ENCODE measurements around the gene TRIM73. TPM values are rescaled to one million over a fixed set of nuclear protein-coding genes. Genes with fewer than 3 reads are reported as not detected.
A peak's percentile ranks its signal among the peaks of the same experiment; 100 is the strongest.
"Not testable (repeated sequence)": the region's sequence is repeated elsewhere in the genome, so short reads cannot be mapped to it uniquely, and the experiment has no call there.

The TRIM73 gene
- total RNA-seq = 1 to 10 TPM; 3.2 to 8.6 TPM

DNA sequence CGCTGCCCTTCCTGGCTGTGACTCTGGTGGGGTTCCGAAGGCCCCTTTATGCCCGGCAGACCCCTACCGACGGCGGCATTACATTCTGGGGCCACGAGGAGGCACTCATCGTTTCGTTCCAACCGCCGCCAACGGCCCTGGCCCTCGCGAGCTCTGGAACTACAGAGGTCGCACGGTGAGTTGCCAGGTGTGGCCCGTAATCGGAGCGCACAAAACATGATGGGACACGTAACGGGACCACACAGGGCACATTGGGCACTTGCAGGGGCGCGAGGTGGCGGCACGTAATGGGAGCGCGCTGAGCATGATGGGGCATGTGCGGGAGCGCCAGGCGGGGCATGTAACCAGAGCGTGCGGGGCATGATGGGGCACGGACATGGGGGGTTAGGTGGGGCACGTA lies at the start of gene TRIM73:
TSS of gene TRIM73 (plus strand) at position 301 of the 400 bp plus-strand sequence. CDS start 3,305 bp downstream, outside the sequence.
- not testable (repeated sequence) for H3K4me1 Mint-ChIP-seq; H3K36me3 Mint-ChIP-seq (ENCODE audit: low read depth); H3K27ac Mint-ChIP-seq; H3K27me3 Mint-ChIP-seq; H3K9me3 Mint-ChIP-seq; H3K4me3 Mint-ChIP-seq; ATAC-seq (replicated peaks)

DNA sequence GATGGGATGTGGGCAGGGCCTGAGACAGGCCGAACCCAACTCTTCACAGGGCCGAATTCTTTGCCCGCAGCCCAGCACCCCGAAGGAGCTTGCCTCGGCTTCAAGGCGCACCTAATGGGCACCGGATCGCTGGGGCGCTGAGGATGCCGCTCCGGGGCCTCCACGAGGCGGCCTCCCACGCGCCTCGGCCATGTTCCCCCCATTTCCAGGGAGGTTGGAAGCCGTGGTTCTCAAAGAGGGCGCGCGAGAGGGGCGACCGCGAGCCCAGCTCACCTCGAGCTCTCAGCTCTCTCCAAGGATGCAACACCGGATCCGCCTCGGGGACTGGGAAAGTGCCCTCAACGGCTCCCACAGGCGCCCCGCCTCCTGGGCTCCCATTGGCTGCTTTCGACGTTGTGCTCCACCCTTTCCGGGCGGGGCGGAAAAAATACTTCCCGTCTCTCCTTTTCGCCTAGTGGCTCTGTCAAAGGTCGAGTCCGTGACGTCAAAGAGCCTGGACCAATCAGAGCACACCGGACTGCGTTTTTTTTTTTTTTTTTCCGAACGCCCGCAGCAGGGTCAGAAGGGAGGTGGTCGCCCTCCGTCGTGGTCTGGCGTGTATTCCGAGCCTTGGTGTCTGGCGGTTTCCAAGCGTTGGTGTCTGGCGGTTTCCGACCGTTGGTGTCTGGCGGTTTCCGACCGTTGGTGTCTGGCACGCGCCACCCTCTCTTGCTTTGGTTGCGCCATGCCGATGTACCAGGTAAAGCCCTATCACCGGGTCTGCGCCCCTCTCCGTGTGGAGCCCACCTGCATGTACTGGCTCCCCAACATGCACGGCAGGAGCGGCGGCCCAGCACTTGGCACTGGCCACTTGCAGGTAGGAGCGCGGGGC lies 36.5 kb upstream of the TRIM73 start:
- H3K36me3 Mint-ChIP-seq (ENCODE audit: low read depth); H3K9me3 Mint-ChIP-seq; H3K4me3 Mint-ChIP-seq; H3K27me3 Mint-ChIP-seq; H3K27ac Mint-ChIP-seq; H3K4me1 Mint-ChIP-seq: not testable (repeated sequence)
- ATAC-seq (replicated peaks) = peak; percentile 81

DNA sequence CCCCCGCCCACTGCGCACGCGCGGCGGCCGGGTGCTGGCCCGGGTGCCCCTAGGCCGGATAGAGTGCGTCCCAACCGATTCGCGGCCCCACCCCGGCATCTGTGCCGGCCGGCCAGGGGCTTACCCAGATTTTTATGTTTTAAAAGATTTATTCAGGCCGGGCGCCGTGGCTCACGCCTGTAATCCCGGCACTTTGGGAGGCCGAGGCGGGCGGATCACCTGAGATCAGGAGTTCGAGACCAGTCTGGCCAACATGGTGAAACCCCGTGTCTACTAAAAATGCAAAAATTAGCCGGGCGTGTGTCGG lies 35.9 kb upstream of the TRIM73 start:
- ATAC-seq (replicated peaks); H3K36me3 Mint-ChIP-seq (ENCODE audit: low read depth): not testable (repeated sequence)

DNA sequence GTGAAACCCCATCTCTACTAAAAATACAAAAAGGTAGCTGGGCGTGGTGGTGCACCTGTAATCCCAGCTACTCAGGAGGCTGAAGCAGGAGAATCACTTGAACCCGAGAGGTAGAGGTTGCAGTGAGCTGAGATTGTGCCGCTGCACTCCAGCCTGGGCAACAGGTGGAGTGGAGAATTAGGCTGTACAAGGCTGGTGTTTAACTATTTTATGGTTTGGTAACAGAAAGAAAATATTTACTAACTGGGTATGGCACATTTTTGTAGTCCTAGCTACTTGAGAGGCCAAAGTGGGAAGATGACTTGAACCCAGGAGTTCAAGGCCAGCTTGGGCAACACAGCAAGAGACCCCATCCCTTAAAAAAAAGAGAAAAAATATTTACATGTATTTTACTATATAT lies 31.4 kb upstream of the TRIM73 start:
- H3K4me3 Mint-ChIP-seq; H3K27me3 Mint-ChIP-seq; ATAC-seq (replicated peaks); H3K36me3 Mint-ChIP-seq (ENCODE audit: low read depth); H3K9me3 Mint-ChIP-seq; H3K27ac Mint-ChIP-seq; H3K4me1 Mint-ChIP-seq: not testable (repeated sequence)

More for the DNA sequence above, 35.9 kb upstream of the TRIM73 start:
- not testable (repeated sequence) for H3K4me1 Mint-ChIP-seq, H3K9me3 Mint-ChIP-seq, H3K4me3 Mint-ChIP-seq, H3K27me3 Mint-ChIP-seq, H3K27ac Mint-ChIP-seq

DNA sequence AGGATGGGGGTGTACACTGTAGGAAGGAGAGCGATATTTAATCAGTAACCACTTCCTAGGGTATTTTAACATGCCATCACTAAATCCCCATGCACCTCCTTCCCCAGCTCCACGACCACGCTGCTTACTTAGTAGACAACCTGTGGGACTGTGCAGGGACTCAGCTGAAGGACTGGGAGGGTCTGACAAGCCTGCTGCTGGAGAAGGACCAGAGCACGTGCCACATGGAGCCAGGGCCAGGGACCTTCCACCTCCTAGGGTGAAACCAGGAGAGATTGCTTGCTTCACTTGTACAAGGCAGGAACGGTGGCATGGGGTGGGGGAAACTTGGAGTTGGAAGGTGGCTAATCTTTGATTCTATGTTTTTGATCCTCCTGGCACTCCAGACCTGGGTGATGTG lies 28.8 kb upstream of the TRIM73 start:
- not testable (repeated sequence) for ATAC-seq (replicated peaks); H3K27me3 Mint-ChIP-seq; H3K36me3 Mint-ChIP-seq (ENCODE audit: low read depth); H3K4me3 Mint-ChIP-seq; H3K9me3 Mint-ChIP-seq; H3K27ac Mint-ChIP-seq; H3K4me1 Mint-ChIP-seq

DNA sequence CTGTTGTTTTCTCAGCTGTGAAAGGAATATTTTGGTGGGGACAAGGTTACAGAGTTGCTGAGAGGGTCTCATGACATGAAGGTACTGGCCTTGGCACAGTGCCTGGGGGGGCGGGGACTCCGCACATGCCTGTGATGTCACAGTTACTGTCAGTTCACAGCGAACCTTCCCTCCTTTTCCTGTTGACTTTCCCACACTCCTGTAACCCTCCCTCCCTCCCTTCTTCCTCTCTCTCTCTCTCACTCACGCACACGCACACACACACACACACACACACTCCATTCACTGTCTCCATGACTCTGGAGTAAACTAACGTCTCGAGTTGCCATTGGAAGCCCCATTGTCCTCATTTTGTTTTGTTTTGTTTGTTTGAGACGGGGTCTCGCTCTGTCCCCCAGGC lies 28.1 kb upstream of the TRIM73 start:
- H3K4me1 Mint-ChIP-seq; ATAC-seq (replicated peaks); H3K27ac Mint-ChIP-seq; H3K4me3 Mint-ChIP-seq; H3K9me3 Mint-ChIP-seq; H3K27me3 Mint-ChIP-seq; H3K36me3 Mint-ChIP-seq (ENCODE audit: low read depth): not testable (repeated sequence)

DNA sequence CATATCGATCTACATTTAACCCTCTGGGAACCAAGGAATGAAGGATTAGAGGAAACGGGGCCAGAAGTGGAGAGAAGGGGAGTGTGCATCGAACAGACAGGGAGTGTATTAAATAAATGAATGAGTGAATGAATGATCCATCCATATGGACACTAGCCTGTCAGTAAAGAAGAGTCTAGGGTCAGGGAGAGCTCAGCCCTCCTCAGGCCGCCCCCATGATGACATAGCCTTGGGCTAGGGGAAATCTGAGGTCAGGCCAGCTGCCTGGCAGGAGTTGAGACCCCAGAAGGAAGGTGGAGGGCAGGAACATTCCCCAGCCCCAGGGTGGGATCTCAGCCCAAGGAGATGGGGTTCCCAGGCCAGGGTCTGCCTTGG lies 21.3 kb upstream of the TRIM73 start:
- H3K4me1 Mint-ChIP-seq; H3K27me3 Mint-ChIP-seq; ATAC-seq (replicated peaks); H3K4me3 Mint-ChIP-seq; H3K36me3 Mint-ChIP-seq (ENCODE audit: low read depth); H3K9me3 Mint-ChIP-seq; H3K27ac Mint-ChIP-seq: not testable (repeated sequence)

DNA sequence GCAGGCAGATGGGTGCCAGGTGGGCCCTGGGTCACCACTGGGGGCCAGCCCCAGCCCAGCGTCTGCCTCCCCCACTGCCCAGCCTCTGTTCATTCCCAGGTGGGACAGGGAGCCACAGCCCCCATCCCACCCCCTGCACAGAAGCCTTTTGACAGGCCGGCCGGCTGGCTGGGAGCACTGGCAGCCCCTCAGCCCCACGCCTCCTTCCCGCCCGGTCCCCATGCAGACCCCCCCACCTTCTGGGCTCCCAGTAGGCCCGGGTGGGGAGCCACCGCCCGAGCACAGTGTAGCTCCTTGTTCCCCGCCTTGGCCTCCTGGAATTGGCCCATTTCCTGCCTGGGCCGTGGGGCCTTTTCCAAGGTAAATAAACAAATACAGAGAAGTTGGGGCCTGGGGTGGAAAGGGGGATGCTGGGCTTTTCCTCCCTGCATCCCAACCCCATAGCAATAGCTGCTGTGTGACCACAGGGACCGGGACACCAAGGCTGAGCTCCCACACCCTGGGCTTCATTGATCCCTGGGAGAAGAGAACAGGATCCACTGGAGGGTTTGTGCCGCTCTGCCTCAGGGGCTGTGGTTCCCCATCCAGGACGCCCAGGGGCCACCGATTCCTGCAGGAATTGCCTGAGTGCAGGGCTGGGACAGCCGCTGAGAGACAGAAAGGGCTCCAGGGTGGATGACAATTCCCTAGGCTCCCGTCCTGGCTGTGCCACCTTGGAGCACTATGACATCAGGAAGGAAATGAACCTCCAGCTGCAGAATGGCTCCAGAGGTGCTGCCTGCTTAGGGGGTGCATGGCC lies 20.7 kb upstream of the TRIM73 start:
- not testable (repeated sequence) for H3K27ac Mint-ChIP-seq; H3K4me1 Mint-ChIP-seq; H3K36me3 Mint-ChIP-seq (ENCODE audit: low read depth); H3K4me3 Mint-ChIP-seq; ATAC-seq (replicated peaks); H3K27me3 Mint-ChIP-seq; H3K9me3 Mint-ChIP-seq

DNA sequence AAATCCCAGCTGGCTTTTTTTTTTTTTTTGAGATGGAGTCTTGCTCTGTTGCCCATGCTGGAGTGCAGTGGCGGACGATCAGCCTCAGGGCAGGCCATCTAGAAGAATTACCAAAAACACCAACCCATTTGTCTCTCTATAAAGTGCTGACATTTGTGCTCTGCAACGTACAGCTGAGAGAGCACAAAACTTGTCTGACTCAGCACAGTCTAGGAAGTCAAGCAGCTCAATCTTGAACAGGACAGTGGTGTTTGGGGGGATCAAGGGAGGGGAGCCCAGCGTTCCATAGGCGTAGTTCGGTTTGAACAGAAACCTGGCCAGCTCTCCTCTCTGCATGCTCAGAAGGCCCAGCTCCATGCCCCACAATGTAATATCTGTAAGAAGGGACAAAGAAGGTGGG lies 2.2 kb upstream of the TRIM73 start:
- not testable (repeated sequence) for ATAC-seq (replicated peaks); H3K27ac Mint-ChIP-seq; H3K4me1 Mint-ChIP-seq; H3K36me3 Mint-ChIP-seq (ENCODE audit: low read depth); H3K9me3 Mint-ChIP-seq; H3K4me3 Mint-ChIP-seq; H3K27me3 Mint-ChIP-seq

DNA sequence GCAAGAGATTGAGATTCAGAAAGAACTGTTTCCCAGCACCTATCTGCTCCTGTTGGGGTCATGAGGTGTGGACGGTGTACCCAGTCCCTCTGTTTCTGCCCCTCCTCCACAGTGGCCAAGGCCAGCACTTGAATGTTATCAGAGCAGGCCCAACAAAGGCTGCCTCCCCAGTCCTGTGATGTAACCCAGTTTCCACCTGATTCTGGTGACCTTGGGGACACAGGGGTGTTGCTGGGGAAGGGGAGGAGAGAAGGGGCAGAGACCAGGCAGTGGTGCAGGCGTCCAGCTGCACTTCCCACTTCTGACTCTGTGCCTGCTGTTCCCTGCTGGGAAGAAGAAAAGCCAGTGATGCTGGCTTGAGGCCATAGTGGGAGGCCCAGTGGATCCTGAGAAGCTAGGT lies 2.4 kb downstream of the TRIM73 start:
- H3K9me3 Mint-ChIP-seq; ATAC-seq (replicated peaks): not testable (repeated sequence)

DNA sequence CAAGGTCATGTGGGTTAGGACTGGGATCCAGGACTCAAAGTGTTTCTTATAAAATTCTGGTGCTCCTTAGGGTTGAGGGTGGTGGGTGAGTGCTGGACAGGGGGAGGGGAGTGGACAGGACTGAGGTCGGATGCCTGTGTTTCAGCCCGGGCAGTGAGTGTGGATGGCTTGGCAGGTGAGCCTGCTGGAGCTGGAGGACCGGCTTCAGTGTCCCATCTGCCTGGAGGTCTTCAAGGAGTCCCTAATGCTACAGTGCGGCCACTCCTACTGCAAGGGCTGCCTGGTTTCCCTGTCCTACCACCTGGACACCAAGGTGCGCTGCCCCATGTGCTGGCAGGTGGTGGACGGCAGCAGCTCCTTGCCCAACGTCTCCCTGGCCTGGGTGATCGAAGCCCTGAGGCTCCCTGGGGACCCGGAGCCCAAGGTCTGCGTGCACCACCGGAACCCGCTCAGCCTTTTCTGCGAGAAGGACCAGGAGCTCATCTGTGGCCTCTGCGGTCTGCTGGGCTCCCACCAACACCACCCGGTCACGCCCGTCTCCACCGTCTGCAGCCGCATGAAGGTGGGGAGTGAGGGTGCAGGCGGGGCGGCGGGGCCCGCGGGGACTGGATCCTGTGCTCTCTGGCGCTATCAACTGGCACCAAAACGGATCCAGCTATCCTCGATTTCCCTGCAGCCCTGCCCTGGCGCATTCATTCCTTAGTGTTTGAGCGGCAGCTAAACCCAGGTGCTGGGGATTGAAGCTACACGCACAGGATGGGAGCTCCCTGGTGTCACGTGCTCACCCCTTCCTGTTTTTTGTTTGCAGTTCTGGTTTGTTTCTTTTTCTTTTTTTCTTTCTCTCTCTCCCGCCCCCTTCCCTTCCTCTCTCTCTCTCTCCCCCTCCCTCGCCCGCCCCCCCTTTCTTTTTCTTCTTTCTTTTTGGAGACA lies 3.6 kb downstream of the TRIM73 start:
- not testable (repeated sequence) for H3K4me1 Mint-ChIP-seq; H3K27me3 Mint-ChIP-seq; H3K27ac Mint-ChIP-seq; H3K36me3 Mint-ChIP-seq (ENCODE audit: low read depth); H3K9me3 Mint-ChIP-seq; H3K4me3 Mint-ChIP-seq
- ATAC-seq (replicated peaks) = peak; percentile 80

More for the DNA sequence above, 2.4 kb downstream of the TRIM73 start:
- H3K27me3 Mint-ChIP-seq; H3K4me1 Mint-ChIP-seq; H3K4me3 Mint-ChIP-seq; H3K36me3 Mint-ChIP-seq (ENCODE audit: low read depth); H3K27ac Mint-ChIP-seq: not testable (repeated sequence)

DNA sequence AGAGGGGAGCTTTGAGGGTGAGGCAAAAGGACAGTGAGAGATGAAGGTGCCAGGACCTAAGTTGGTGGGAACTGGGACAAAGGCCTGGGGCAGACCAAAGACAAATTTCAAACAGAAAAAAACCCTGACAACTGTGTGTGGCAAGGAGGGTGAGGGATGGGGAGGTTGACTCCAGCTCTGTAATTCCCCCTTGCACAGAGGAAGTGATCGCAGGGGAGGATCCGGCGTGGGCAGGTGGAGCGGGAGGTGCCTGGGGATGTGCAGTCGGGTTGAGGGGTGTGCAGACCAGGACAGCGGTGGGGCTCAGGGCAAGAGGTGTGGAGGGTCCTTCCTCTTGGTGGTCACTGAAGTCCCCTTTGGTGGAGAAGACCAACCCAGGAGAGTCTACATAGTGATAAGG lies 5.1 kb downstream of the TRIM73 start:
- not testable (repeated sequence) for H3K9me3 Mint-ChIP-seq; H3K27me3 Mint-ChIP-seq; H3K27ac Mint-ChIP-seq; H3K4me3 Mint-ChIP-seq; H3K36me3 Mint-ChIP-seq (ENCODE audit: low read depth); H3K4me1 Mint-ChIP-seq
- peak; percentile 56 for ATAC-seq (replicated peaks)

DNA sequence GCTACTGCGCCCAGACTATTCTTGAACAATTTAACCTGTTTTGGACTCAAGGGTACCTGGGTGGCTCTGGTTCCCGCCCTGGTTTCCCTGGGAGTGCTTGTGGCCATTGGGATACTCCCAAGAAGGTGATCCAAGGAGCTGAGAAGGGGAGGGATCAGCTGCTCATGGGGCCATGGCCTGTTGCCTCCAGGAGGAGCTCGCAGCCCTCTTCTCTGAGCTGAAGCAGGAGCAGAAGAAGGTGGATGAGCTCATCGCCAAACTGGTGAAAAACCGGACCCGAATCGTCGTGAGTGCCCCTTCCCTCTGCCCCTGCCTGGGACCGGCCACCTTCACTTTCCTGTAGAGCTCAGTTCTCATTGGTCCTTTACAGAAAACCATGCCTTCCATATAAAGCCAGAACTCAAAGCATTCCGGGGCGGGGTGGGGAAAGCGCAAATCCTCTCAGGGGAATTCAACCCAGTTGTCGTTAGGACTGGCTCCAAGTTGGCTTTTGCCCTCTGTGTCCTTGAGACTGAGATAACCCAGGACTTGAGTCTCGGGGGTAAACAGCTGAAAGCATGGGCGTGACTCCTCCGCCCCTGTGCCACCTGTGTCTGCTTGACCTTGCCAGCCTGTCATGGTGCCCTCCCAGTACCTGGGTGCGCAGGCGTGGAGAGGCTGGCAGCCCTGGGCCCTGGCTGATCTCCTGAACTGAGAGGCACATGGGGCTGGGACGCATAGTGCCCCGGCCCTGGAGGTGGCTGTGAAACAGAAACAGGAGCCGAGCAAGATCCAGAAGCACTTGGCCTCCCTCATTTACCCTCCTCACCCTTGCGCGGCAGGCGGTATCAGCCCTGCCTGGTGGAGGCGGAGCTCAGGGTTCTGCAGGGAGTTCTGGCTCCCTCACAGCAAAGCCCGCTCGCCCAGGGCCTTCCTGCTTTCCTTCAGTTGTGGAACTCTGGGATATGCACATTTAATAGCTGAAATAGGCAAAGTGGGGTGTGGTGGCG lies 8.3 kb downstream of the TRIM73 start:
- H3K9me3 Mint-ChIP-seq; H3K27me3 Mint-ChIP-seq; ATAC-seq (replicated peaks); H3K4me1 Mint-ChIP-seq; H3K4me3 Mint-ChIP-seq; H3K36me3 Mint-ChIP-seq (ENCODE audit: low read depth); H3K27ac Mint-ChIP-seq: not testable (repeated sequence)

DNA sequence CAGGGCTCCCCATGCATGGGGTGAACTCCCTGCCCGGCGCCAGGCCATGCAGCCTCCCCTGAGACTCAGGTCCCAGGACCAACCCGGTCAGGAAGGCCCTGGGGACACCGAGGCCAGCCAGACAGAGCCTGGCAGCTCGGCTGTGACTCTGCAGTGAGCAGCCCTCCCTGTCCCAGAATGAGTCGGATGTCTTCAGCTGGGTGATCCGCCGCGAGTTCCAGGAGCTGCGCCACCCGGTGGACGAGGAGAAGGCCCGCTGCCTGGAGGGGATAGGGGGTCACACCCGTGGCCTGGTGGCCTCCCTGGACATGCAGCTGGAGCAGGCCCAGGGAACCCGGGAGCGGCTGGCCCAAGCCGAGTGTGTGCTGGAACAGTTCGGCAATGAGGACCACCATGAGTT lies 9.2 kb downstream of the TRIM73 start:
- H3K4me1 Mint-ChIP-seq; H3K36me3 Mint-ChIP-seq (ENCODE audit: low read depth); ATAC-seq (replicated peaks); H3K27ac Mint-ChIP-seq; H3K9me3 Mint-ChIP-seq; H3K27me3 Mint-ChIP-seq; H3K4me3 Mint-ChIP-seq: not testable (repeated sequence)

All from activated T-helper 17 cell treated with anti-CD3 and anti-CD28 coated beads, Interleukin-2, amount 50 U/mL, for 72 hours (primary cell).